ENCODE results near the gene ADGRL2.

ADGRL2 gene

DNA sequence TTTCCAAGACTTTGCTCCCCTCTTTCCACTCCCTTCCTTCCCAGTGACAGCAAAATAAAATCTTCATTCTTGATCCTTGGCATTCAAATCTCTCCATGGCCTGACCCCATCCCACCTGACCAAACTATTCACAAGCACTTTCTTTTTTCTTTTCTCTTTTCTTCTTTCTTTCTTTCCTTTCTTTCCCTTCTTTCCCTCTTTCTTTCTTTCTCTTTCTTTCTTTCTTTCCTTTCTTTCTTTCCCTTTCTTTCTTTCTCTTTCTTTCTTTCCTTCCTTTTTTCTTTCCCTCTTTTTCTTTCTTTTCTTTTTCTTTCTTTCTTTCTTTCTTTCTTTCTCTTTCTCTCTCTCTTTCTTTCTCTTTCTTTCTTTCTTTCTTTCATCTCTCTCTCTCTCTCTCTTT, 207.1 kb downstream of the ADGRL2 start:
- TF ChIP-seq, protein P1, sequence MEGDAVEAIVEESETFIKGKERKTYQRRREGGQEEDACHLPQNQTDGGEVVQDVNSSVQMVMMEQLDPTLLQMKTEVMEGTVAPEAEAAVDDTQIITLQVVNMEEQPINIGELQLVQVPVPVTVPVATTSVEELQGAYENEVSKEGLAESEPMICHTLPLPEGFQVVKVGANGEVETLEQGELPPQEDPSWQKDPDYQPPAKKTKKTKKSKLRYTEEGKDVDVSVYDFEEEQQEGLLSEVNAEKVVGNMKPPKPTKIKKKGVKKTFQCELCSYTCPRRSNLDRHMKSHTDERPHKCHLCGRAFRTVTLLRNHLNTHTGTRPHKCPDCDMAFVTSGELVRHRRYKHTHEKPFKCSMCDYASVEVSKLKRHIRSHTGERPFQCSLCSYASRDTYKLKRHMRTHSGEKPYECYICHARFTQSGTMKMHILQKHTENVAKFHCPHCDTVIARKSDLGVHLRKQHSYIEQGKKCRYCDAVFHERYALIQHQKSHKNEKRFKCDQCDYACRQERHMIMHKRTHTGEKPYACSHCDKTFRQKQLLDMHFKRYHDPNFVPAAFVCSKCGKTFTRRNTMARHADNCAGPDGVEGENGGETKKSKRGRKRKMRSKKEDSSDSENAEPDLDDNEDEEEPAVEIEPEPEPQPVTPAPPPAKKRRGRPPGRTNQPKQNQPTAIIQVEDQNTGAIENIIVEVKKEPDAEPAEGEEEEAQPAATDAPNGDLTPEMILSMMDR (IDR thresholded peaks at IDR 0.05; ENCODE audit: extremely low read depth, missing control alignments) = no peak
- DNase-seq (ENCODE audit: low spot score) = no peak

- DNase-seq (ENCODE audit: low spot score) = no peak
- TF ChIP-seq, protein P1 (IDR thresholded peaks at IDR 0.05; ENCODE audit: extremely low read depth, missing control alignments) = no peak
Measured at GRCh38 chr1:82013702-82014101, 213.0 kb downstream of the ADGRL2 start.

DNA sequence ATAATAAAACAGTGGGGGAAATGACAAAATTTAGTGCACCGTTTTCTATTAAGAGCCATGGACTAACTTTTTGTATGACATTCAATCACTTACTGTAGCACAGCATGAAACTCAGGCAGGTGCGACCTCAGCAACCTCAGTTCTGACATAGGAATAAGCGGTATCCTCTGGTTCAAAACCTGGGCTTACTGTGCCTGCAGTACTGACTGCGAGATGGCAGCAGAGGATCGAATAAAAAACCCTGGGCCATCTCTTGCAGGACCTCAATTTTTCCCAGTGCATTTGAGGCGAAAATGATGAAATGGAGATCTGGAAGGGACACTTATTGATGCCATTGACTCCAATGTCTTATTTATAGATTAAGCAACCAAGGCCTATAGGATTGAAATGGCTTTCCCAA, 214.7 kb downstream of the ADGRL2 start:
- TF ChIP-seq, protein P1 (IDR thresholded peaks at IDR 0.05; ENCODE audit: extremely low read depth, missing control alignments) = peak; percentile 4

DNA sequence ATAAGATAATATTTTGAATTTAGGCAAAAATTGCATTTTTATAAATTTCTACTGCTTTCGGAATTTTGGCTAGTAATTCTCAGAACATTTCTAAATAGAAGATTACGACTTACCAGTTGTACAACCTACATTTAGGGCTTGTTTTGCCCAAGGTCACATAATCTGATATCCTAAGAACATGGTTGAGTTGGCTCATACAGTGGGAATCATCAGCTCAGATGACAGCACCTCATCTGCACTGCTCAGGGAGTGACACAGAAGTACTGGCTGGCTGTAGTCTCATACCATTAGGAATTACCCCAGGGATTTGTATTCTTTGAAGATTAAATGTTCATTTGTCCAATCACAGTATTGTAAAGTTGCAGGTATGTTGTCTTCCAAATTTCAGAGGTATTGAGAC, 217.6 kb downstream of the ADGRL2 start:
- TF ChIP-seq, protein P1 (IDR thresholded peaks at IDR 0.05; ENCODE audit: extremely low read depth, missing control alignments) = no peak
- DNase-seq (ENCODE audit: low spot score) = no peak

More for the DNA sequence above, 214.7 kb downstream of the ADGRL2 start:
- no peak for DNase-seq (ENCODE audit: low spot score)

- TF ChIP-seq, protein P1 (IDR thresholded peaks at IDR 0.05; ENCODE audit: extremely low read depth, missing control alignments) = no peak
- no peak for DNase-seq (ENCODE audit: low spot score)
Measured at GRCh38 chr1:82019508-82019907, 218.8 kb downstream of the ADGRL2 start.

GRCh38 chr1:82030830-82031229, 230.1 kb downstream of the ADGRL2 start:
- TF ChIP-seq, protein P1 (IDR thresholded peaks at IDR 0.05; ENCODE audit: extremely low read depth, missing control alignments) = no peak
- no peak for DNase-seq (ENCODE audit: low spot score)

- TF ChIP-seq, protein P1 (IDR thresholded peaks at IDR 0.05; ENCODE audit: extremely low read depth, missing control alignments) = no peak
- DNase-seq (ENCODE audit: low spot score) = no peak
Measured at GRCh38 chr1:82032068-82032467, 231.3 kb downstream of the ADGRL2 start.

Measured in GM20000 (cell line).